Measurements from ENCODE around the gene USP24. TPM values are rescaled to one million over a fixed set of nuclear protein-coding genes. Genes with fewer than 3 reads are reported as not detected.
"Not testable (repeated sequence)": the region's sequence is repeated elsewhere in the genome, so short reads cannot be mapped to it uniquely, and the experiment has no call there.

The USP24 gene
- total RNA-seq, 1 donor from 2014 or later = 49.5 TPM

- H3K27ac Mint-ChIP-seq = no peak overlapping the region
Measured at GRCh38 chr1:55129194-55129728, 85.9 kb downstream of the USP24 start.

DNA sequence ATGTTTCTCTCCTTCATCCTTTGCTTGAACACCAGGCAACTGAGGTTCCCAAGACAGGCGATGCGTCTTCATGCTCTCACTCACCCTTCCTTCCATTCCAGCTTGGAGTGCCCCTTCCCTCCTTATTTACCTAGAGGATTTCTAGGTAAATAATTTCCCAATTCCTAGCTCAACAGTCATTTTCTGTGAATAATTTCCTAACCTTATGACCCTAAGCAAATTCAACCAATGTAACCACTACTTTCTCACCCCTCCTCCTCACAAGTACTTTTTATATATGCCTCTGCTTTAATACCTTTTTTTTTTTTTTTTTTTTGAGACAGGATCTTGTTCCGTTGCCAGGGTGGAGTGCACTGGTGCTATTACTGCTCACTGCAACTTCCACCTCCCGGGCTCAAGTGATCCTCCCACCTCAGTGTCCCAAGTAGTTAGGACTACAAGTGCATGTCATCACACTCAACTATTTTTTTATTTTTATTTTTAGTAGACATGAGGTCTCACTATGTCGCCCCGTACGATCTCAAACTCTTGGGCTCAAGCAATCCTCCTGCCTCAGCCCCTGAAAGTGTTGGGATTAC is 86.7 kb downstream of the USP24 start:
- intact Hi-C loops (cut with micrococcal nuclease) = loop anchor here (1.0 kb wide), 2 partner anchors 12 to 149 kb away; no protein-coding TSS in a partner anchor
- peak overlapping the region; percentile 85 for H3K27ac Mint-ChIP-seq
- peaks cover 8% of the 10 kb centered on the region for H3K9me3 Mint-ChIP-seq
- peak overlapping the region; percentile 48 for H3K4me3 Mint-ChIP-seq
- no peaks in the 10 kb centered on the region for H3K27me3 Mint-ChIP-seq
- peaks cover 21% of the 10 kb centered on the region for H3K4me1 Mint-ChIP-seq
- H3K36me3 Mint-ChIP-seq (ENCODE audit: low read depth) = peaks cover 70% of the 10 kb centered on the region
- DNase-seq = no peak

More at GRCh38 chr1:55129194-55129728, 85.9 kb downstream of the USP24 start:
- intact Hi-C loops (cut with micrococcal nuclease) = no loop called here
- no peak for DNase-seq
- H3K36me3 Mint-ChIP-seq (ENCODE audit: low read depth) = peaks cover 70% of the 10 kb centered on the region
- no peaks in the 10 kb centered on the region for H3K27me3 Mint-ChIP-seq
- no peak overlapping the region for H3K4me3 Mint-ChIP-seq
- H3K9me3 Mint-ChIP-seq = peaks cover 8% of the 10 kb centered on the region
- H3K4me1 Mint-ChIP-seq = peaks cover 21% of the 10 kb centered on the region

DNA sequence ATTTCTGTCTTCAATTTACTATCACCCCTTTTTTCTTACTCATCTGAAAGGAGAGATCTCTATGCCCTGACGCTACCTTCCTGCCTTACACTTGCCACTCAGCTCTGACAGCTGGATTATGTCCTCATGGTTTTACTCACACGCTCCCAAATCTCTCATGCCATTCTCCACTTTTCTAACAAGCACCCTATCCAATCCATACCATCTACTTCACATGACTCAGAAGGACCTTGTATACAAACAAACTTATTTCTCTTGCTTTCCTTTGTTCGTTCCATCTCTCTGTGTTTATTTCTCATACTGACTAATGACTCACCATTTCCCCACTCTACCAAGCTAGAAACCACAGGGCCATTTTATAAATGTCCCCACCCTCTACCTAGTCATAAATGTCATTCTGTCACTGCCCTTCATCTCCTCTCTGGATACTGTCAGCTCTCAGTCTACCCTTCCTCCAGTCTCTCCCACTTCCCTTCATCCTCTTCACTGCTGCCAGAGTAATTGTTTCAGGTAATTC is 87.3 kb downstream of the USP24 start:
- Mint-ChIP-seq H3K4me3 (peak overlapping the region; percentile 48), H3K27me3 (no peaks in the 10 kb centered on the region), H3K4me1 (peaks cover 21% of the 10 kb centered on the region), H3K27ac (peak overlapping the region; percentile 85), H3K36me3 (ENCODE audit: low read depth) (peaks cover 75% of the 10 kb centered on the region), H3K9me3 (peaks cover 8% of the 10 kb centered on the region)
- DNase-seq = peak; percentile 69
- intact Hi-C loops (cut with micrococcal nuclease) = loop anchor here (1.0 kb wide), 2 partner anchors 12 to 149 kb away; no protein-coding TSS in a partner anchor

DNA sequence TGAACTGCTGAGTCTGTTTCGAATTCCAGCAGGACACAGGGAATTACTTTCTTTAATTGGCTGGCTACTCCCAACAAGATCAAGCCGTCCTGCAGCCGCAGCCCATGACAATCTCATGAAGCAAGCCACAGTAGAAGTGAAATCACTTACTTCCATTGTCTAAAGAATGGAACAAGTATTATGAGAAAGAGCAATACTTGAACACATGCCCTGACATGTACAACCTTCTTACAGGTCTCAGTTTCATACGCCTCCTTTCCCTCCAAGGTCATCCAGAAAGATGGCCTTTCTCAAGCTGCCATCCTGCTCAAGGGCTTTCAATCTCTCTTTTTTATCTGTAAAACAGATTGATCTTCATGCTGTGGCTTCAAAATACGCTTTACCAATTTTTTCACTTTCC is 90.7 kb downstream of the USP24 start:
- H3K27ac Mint-ChIP-seq = peak overlapping the region; percentile 30
- peaks cover 80% of the 10 kb centered on the region for H3K36me3 Mint-ChIP-seq (ENCODE audit: low read depth)
- DNase-seq = no peak
- peaks cover 22% of the 10 kb centered on the region for H3K4me1 Mint-ChIP-seq
- peaks cover 12% of the 10 kb centered on the region for H3K9me3 Mint-ChIP-seq
- no peak overlapping the region for H3K4me3 Mint-ChIP-seq
- intact Hi-C loops (cut with micrococcal nuclease) = no loop called here
- no peaks in the 10 kb centered on the region for H3K27me3 Mint-ChIP-seq

GRCh38 chr1:55120538-55120937 is 94.6 kb downstream of the USP24 start:
- Mint-ChIP-seq H3K4me1 (peaks cover 23% of the 10 kb centered on the region), H3K27me3 (no peaks in the 10 kb centered on the region), H3K27ac (no peak overlapping the region), H3K9me3 (peaks cover 17% of the 10 kb centered on the region), H3K36me3 (ENCODE audit: low read depth) (peaks cover 84% of the 10 kb centered on the region), H3K4me3 (no peak overlapping the region)
- no peak for DNase-seq
- intact Hi-C loops (cut with micrococcal nuclease) = no loop called here

DNA sequence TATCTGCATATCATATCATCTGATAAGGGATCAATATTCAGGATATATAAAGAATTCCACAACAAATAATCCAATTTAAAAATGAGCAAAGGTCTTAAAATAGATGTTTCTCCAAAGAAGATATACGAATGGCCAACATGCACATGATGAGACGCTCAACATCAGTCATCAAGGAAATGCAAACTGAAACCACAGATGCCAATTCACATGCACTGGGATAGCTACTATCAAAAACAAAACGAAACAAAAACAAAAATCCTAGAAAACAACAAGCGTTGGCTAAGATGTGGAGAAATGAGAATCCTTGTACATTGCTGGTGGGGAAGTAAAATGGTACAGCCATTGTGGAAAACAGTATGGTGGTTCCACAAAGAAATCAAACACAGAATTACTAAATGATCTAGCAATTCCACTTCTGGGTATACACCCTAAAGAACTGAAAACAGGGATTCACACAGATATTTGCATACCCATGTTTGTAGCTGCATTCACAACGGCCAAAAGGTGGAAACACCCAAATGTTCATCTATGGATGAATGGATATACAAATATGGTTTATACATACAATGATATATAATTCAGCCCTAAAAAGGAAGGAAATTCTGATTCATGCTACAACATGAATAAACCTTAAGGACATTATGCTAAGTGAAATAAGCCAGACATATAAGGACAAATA is 96.4 kb downstream of the USP24 start:
- Mint-ChIP-seq H3K36me3 (ENCODE audit: low read depth) (peaks cover 84% of the 10 kb centered on the region), H3K4me3 (no peak overlapping the region), H3K4me1 (peaks cover 20% of the 10 kb centered on the region), H3K9me3 (peaks cover 30% of the 10 kb centered on the region), H3K27ac (no peak overlapping the region), H3K27me3 (no peaks in the 10 kb centered on the region)
- intact Hi-C loops (cut with micrococcal nuclease) = no loop called here
- DNase-seq = no peak

GRCh38 chr1:55117941-55118340 is 97.2 kb downstream of the USP24 start:
- Mint-ChIP-seq H3K9me3 (peaks cover 36% of the 10 kb centered on the region), H3K36me3 (ENCODE audit: low read depth) (peaks cover 85% of the 10 kb centered on the region), H3K27ac (no peak overlapping the region), H3K4me1 (peaks cover 20% of the 10 kb centered on the region), H3K4me3 (no peak overlapping the region), H3K27me3 (no peaks in the 10 kb centered on the region)
- intact Hi-C loops (cut with micrococcal nuclease) = no loop called here
- no peak for DNase-seq

DNA sequence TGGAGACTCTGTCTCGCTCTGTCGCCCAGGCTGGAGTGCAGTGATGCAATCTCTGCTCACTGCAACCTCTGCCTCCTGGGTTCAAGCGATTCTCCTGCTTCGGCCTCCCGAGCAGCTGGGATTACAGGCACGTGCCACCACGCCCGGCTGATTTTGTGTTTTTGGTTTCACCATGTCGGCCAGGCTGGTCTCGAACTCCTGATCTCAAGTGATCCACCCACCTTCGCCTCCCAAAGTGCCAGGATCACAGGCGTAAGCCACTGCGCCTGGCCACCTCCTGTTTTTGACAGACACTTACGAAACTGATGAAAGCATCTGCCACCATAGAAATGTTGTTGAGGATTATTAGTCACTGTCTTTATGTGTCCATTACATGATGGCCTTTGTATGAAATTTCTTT is 106.2 kb downstream of the USP24 start:
- H3K27me3 Mint-ChIP-seq; intact Hi-C loops (cut with micrococcal nuclease); H3K27ac Mint-ChIP-seq; H3K4me3 Mint-ChIP-seq; DNase-seq; H3K4me1 Mint-ChIP-seq: not testable (repeated sequence)
- peaks cover 61% of the 10 kb centered on the region for H3K36me3 Mint-ChIP-seq (ENCODE audit: low read depth)
- H3K9me3 Mint-ChIP-seq = peaks cover 17% of the 10 kb centered on the region

- Mint-ChIP-seq H3K27me3 (no peaks in the 10 kb centered on the region), H3K9me3 (peaks cover under 1% of the 10 kb centered on the region), H3K4me1 (no peaks in the 10 kb centered on the region), H3K36me3 (ENCODE audit: low read depth) (peaks cover 55% of the 10 kb centered on the region), H3K4me3 (no peak overlapping the region), H3K27ac (no peak overlapping the region)
- no peak for DNase-seq
- intact Hi-C loops (cut with micrococcal nuclease) = no loop called here
Measured at GRCh38 chr1:55107101-55107500, 108.1 kb downstream of the USP24 start.

DNA sequence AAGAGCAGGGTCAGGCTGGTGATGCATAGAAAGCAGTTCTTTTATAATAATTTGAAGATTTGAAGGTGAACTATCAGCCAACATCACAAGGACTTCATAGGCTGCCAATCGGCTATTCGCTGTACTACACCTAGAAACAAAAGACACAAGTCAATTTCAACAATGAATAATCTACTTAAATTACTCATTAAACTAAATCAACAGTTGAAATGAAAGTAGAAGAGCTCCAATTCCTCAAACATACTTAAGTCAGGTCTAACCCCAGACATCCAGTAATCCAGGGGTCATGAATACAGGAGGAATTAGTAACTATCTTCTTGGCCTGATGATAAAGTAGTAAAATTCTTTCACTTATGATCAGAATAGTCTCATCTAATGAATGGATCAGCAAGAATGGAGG is 111.3 kb downstream of the USP24 start:
- Mint-ChIP-seq H3K27ac (no peak overlapping the region), H3K4me1 (no peaks in the 10 kb centered on the region), H3K27me3 (no peaks in the 10 kb centered on the region), H3K36me3 (ENCODE audit: low read depth) (peaks cover 60% of the 10 kb centered on the region), H3K9me3 (no peaks in the 10 kb centered on the region), H3K4me3 (no peak overlapping the region)
- no peak for DNase-seq
- intact Hi-C loops (cut with micrococcal nuclease) = no loop called here

- no peak overlapping the region for H3K4me3 Mint-ChIP-seq
- intact Hi-C loops (cut with micrococcal nuclease) = no loop called here
- DNase-seq = no peak
- H3K27me3 Mint-ChIP-seq = no peaks in the 10 kb centered on the region
- H3K4me1 Mint-ChIP-seq = peaks cover 2% of the 10 kb centered on the region
- no peaks in the 10 kb centered on the region for H3K9me3 Mint-ChIP-seq
- no peak overlapping the region for H3K27ac Mint-ChIP-seq
- peaks cover 71% of the 10 kb centered on the region for H3K36me3 Mint-ChIP-seq (ENCODE audit: low read depth)
Measured at GRCh38 chr1:55095095-55095494, 120.1 kb downstream of the USP24 start.

DNA sequence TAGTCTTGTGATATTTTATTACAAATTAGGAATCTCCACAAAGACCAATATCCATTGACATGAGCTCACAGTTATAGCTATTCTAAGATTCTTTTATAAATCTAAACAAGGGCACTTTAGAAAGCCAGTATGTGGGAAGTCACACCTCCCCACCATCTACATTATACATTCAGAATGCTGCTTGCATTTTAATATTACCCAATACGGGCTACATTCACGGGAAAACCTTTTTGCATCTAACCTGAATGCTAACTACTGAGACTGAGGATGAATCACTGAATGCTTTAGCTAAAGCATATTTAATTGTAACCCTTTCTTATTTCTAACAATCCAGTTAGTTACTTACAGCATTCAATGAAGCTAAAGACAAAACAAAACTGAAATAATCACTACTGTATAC is 122.7 kb downstream of the USP24 start:
- peaks cover 75% of the 10 kb centered on the region for H3K36me3 Mint-ChIP-seq (ENCODE audit: low read depth)
- no peak overlapping the region for H3K4me3 Mint-ChIP-seq
- no peaks in the 10 kb centered on the region for H3K27me3 Mint-ChIP-seq
- peaks cover 9% of the 10 kb centered on the region for H3K4me1 Mint-ChIP-seq
- intact Hi-C loops (cut with micrococcal nuclease) = no loop called here
- DNase-seq = no peak
- no peaks in the 10 kb centered on the region for H3K9me3 Mint-ChIP-seq
- no peak overlapping the region for H3K27ac Mint-ChIP-seq

DNA sequence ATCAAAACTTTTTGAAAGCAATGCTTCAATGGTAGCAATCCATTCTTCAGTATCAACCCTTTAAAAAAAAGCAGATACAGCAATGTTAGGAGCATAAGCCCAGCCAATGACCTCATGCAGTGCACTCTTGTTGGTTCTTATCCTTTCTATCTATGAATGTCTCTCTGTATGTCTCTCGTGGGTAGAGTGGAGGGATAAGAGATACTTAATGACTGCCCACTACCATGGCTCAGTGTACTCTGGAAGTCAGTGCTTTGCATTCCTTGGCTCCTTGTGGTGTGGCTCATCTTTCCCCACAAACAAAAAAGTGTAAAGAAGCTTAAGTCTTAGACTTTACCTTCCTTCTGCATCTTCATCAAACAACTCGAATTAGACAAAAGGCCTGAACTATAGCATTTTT is 125.5 kb downstream of the USP24 start:
- Mint-ChIP-seq H3K27me3 (no peaks in the 10 kb centered on the region), H3K4me3 (no peak overlapping the region), H3K36me3 (ENCODE audit: low read depth) (peaks cover 69% of the 10 kb centered on the region), H3K4me1 (peaks cover 7% of the 10 kb centered on the region), H3K9me3 (no peaks in the 10 kb centered on the region), H3K27ac (no peak overlapping the region)
- DNase-seq = no peak
- intact Hi-C loops (cut with micrococcal nuclease) = no loop called here

GRCh38 chr1:55088413-55088812 is 126.8 kb downstream of the USP24 start:
- no peak overlapping the region for H3K4me3 Mint-ChIP-seq
- peak; percentile 51 for DNase-seq
- H3K9me3 Mint-ChIP-seq = no peaks in the 10 kb centered on the region
- H3K36me3 Mint-ChIP-seq (ENCODE audit: low read depth) = peaks cover 69% of the 10 kb centered on the region
- peak overlapping the region; percentile 25 for H3K27ac Mint-ChIP-seq
- H3K4me1 Mint-ChIP-seq = peaks cover 7% of the 10 kb centered on the region
- H3K27me3 Mint-ChIP-seq = no peaks in the 10 kb centered on the region
- intact Hi-C loops (cut with micrococcal nuclease) = no loop called here
